Stimulated activated CD8-positive, alpha-beta memory T cell treated with anti-CD3 and anti-CD28 coated beads, Interleukin-12 subunit alpha, Interleukin-12 subunit beta, amount 100 ng/mL, for 4 hours (primary cell): ENCODE measurements around the gene CTSL.

Source experiments
- DNase-seq: peaks from one replicate; pipeline ENCODE4 v3.0.0-alpha.2; 2020; ENCODE audit warnings: low read depth

Gene CTSL

DNA sequence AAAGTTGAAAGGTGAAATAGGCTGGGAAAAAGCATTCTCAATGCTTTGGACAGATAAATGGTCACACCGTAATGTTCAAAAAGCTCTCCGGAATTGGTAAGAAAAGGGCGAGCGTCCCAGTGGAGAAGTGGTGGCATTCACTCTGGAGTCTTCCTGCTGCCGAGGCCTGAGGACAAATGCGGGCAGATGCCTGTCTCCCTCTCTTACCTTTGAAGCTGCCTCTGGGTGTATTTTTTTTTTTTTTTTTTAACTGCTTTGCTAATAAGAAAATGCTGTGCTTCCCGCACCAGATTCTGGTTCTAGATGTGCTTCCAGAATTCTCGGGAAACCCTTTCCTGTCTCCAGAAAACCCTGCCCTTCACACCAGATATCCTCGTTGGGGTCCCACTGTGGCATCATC lies 24.4 kb upstream of the CTSL start:
- no peak for DNase-seq

GRCh38 chr9:87701931-87702421 lies 23.9 kb upstream of the CTSL start:
- DNase-seq = no peak

DNA sequence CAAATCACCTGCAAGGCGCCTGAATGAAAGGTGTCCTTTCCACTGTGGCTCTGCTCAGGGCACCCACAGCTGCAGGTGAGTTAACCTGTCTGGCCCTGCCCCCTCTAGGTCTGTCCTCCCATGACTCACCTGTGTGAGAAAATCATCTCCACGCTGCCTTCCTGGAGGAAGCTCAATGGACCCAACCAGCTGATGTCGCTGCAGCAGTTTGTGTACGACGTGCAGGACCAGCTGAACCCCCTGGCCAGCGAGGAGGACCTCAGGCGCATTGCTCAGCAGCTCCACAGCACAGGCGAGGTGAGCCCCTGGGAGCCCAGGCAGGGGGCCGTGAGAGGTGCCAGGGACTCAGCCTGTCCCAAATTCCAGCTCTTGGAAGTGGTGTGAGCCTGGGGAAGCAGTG lies 23.0 kb upstream of the CTSL start:
- DNase-seq = no peak

- no peak for DNase-seq
Measured at GRCh38 chr9:87703636-87704276, 22.2 kb upstream of the CTSL start.

DNA sequence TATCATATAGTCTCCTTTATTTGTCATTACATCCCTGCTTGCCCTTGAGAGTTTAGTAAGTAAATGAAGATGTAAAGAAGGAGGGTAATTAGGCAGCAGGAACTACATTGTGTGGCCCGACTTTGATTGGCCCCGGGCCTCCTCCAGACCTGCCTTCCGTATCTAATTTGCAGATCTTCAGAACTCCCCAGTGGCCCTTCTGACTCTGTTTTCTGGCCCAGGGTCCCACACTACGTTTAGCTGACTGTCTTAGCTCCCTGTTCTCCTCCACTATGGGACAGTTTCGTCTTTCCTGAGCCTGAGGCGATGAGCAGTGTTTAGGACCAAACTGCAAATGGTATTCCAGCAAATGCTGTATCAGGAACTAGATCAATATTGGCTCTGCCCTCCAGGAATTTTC lies 21.6 kb upstream of the CTSL start:
- no peak for DNase-seq

DNA sequence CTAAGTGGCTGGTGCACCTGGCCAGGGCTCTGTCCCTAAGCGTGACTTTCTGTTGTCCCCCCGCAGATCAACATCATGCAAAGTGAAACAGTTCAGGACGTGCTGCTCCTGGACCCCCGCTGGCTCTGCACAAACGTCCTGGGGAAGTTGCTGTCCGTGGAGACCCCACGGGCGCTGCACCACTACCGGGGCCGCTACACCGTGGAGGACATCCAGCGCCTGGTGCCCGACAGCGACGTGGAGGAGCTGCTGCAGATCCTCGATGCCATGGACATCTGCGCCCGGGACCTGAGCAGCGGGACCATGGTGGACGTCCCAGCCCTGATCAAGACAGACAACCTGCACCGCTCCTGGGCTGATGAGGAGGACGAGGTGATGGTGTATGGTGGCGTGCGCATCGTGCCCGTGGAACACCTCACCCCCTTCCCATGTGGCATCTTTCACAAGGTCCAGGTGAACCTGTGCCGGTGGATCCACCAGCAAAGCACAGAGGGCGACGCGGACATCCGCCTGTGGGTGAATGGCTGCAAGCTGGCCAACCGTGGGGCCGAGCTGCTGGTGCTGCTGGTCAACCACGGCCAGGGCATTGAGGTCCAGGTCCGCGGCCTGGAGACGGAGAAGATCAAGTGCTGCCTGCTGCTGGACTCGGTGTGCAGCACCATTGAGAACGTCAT lies 19.7 kb upstream of the CTSL start:
- no peak for DNase-seq

DNA sequence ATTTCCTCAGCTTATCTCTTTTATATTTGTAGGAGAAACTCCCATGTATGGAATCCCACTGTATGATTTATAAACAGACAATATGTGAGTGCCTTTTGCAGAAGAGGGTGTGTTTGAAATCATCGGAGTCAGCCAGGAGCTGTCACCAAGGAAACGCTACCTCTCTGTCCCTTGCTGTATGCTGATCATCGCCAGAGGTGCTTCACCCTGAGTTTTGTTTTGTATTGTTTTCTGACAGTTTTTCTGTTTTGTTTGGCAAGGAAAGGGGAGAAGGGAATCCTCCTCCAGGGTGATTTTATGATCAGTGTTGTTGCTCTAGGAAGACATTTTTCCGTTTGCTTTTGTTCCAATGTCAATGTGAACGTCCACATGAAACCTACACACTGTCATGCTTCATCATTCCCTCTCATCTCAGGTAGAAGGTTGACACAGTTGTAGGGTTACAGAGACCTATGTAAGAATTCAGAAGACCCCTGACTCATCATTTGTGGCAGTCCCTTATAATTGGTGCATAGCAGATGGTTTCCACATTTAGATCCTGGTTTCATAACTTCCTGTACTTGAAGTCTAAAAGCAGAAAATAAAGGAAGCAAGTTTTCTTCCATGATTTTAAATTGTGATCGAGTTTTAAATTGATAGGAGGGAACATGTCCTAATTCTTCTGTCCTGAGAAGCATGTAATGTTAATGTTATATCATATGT lies 18.0 kb upstream of the CTSL start:
- no peak for DNase-seq

GRCh38 chr9:87708546-87708945 lies 17.4 kb upstream of the CTSL start:
- no peak for DNase-seq

GRCh38 chr9:87708986-87709728 lies 16.8 kb upstream of the CTSL start:
- no peak for DNase-seq

DNA sequence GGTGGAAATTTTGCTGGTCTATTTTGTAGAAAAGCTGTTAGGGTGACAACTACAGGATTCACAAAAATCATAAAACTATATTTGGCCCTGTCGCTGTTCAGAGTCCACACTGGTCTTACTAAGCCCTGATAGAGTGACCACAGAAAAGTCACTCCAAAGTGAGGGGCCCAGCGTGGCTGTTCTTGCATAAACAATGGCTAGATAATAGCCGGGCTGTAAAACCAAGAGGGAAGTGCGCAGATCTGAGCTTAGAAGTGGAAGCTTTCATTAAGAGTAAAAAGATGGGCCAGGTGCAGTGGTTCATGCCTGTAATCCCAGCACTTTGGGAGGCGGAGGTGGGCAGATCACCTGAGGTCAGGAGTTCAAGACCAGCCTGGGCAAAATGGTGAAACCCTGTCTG lies 15.5 kb upstream of the CTSL start:
- DNase-seq = no peak

DNA sequence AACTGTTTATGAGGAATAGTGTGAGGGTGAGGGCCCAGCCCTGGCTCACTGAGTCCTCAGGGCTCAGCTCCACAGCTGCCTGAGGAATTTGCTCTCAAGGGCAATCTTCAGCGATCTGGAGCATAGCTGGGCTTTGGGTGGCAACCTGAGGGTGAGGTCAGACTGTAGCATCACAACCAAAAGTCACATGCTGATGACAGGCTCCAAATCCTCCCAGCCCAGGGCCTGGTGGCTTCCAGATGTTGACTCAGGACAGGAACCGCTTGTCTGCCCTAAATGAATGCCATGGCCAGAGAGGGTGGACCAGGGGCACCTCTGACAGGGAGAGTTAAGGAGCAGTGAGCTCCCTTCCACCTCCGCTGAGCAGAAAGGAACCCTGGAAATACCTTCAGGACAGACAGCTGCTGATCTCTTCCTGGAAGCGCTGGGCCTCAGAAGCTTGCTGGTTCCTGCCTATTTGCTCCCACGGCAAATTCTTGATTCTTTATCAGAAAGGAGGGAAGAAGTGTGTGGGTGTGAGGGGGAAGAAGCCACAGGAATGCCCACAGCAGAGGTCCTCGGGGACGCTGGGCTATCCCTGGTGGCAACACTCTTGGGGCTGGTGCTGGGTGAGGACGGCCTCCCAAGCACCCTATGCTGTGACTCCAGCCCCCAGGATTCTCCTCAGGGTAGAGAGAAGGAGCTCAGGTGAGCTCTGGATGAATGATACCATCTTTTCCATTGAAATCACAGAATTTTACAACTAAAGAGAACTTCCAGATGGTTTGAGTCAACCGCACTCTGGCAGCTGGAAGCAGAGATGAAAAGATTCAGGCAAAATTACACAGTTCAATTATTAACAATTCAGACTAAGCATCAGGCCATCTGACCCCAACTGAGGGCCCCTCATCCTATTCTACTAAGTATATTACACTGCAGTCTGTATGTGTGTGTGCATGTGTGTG lies 13.8 kb upstream of the CTSL start:
- no peak for DNase-seq

- no peak for DNase-seq
Measured at GRCh38 chr9:87712801-87713277, 13.1 kb upstream of the CTSL start.

DNA sequence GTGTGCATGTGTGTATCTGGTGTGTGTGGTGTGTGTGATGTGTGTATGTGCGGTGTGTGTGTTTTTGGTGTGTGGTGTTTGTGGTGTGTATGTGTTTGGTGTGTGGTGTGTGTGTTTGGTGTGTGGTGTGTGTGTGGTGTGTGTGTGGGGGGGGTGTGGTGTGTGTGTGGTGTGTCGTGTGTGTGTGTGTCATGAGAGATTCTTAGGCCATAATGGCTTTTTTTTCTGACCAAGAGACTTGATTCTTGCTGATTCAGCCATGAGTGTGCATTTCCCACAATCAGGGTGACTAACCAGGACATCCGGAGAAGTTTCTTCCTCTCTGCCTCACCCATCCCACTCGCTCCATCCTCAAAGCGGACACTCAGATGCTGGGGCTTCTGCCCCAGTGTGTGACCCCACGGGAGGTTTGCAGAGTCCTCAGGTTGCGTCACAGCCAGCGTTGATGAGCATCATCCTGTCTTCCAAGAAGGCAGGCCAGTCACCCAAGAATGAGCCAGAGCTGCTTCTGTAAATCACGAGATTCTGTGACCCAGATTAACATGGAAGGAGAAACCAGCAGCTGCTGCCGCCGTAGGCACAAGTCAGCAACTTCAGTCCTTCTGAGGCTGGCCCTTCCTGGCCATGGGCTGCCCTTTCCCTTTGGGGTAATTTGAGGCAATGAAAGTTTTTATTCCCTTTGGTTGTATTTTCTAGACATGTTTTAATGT lies 12.5 kb upstream of the CTSL start:
- no peak for DNase-seq

GRCh38 chr9:87713988-87714330 lies 12.0 kb upstream of the CTSL start:
- DNase-seq = no peak

GRCh38 chr9:87714819-87715218 lies 11.1 kb upstream of the CTSL start:
- DNase-seq = no peak

DNA sequence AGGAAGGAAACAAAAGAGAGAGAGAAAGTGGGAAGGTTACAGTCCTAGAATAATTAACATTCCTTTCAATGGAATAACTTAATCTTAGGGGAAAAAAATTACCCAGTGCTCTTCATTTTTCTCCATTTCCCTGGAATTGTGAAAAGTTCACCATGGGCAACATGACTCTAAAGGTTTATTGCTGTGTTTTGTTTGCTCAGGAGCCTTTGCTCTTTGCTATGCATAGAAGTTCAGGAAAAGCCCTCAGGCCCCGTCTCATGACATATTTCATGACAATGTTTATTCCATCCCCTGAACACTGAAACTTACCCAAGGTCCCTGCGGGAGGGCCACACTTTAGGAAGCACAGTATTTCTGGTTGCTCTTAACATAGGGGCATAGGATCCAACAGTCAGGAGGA lies 9.8 kb upstream of the CTSL start:
- DNase-seq = no peak

- no peak for DNase-seq
Measured at GRCh38 chr9:87717456-87717855, 8.5 kb upstream of the CTSL start.

DNA sequence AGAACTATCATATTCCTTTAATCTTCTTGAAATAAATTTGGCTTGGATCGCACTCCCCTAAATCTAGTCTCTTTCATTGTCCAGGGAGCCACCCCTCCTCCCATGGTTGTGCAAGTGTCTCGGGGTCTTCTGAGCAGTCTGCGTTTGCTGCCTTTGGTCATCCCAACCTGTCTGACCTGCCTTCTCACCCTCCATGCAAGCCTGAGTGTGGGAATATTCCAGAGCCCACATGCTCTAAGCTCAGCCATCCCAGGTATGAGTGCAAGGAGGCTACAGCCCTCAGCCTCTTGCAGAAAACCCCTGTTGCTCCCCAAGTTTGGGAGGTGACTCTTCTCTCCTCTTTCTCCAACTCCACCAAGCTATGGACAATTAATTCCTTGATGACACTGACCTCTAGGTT lies 7.7 kb upstream of the CTSL start:
- no peak for DNase-seq

DNA sequence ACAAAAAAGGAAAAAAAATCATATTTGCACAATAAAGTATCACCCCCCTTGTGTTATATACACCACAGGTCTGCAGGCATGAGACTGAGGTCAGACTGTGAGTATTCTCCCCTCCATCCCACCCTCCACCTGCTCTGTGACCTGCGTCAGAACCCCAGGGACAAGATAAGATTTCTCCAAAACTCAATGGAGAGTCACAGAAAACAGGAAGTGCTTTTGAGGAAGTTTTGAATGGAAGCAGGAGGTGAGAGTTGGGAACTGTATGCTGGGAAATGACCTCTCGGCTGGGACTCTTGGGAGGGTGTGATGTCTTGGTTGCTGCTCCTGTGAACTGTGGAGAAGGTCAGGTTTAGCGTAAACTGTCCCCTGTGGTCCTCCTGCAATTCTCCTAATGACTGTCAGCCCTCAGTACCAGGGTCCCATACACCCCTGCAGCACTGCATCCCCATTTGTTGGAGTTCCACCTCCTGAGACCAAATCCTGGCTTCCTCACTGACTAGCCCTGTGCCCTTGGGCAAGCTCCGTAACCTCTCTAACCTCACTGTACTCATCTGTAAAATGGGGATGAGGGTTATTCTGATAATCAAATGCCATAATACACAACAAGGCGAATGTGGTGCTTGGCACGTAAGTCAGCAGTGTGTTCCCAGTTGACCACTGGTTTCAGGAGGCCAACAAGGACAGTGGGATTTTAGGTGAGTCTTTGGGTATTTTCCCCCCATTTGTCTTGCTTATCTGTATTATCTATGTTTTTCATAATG lies 6.9 kb upstream of the CTSL start:
- DNase-seq = no peak

DNA sequence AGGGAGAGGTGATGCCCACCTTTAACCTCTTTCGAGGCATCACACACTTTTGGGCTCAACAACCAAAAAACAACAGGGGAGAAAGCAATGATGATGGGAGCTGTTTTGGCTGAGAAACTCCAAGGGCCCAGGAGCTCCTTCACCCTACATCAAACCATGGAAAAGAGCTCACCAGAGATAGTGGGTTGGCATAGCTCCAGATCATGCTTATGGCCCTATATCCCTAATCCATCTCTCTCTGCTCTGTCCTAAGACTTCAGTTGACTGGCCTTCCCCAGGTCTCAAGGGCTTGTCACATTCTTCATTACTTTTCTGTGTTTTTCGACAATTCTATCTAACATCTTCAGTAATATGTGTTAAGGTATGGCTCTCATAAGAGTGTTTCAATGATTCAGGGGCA lies 5.7 kb upstream of the CTSL start:
- no peak for DNase-seq
